HG02884 (cell line): ENCODE data around the gene RBM17.
"Not testable (repeated sequence)": the region's sequence is repeated elsewhere in the genome, so short reads cannot be mapped to it uniquely, and the experiment has no call there.

ENCODE experiments used
- ATAC-seq: cut with Tn5 transposase; IDR thresholded peaks from one replicate; pipeline ENCODE4 v1.9.1; 2021; ENCODE audit warnings: mild to moderate bottlenecking, moderate library complexity; ENCODE audit not compliant: unreplicated experiment

The RBM17 gene

GRCh38 chr10:6079044-6079443, 9.8 kb upstream of the RBM17 start:
- no peak for ATAC-seq

- no peak for ATAC-seq
Measured at GRCh38 chr10:6080417-6080973, 8.3 kb upstream of the RBM17 start.

GRCh38 chr10:6082496-6083395, 6.1 kb upstream of the RBM17 start:
- no peak for ATAC-seq

GRCh38 chr10:6083523-6084475, 5.0 kb upstream of the RBM17 start:
- no peak for ATAC-seq

GRCh38 chr10:6086375-6087233, 2.2 kb upstream of the RBM17 start:
- ATAC-seq: peak; percentile 45

- peak; percentile 2 for ATAC-seq
Measured at GRCh38 chr10:6089334-6090219, 743 bp downstream of the RBM17 start.

GRCh38 chr10:6091630-6092029, 2.8 kb downstream of the RBM17 start:
- no peak for ATAC-seq

GRCh38 chr10:6092731-6093130, 3.9 kb downstream of the RBM17 start:
- ATAC-seq: no peak

GRCh38 chr10:6095810-6096570, 7.2 kb downstream of the RBM17 start:
- no peak for ATAC-seq

- no peak for ATAC-seq
Measured at GRCh38 chr10:6097063-6097462, 8.2 kb downstream of the RBM17 start.

- no peak for ATAC-seq
Measured at GRCh38 chr10:6098156-6098555, 9.3 kb downstream of the RBM17 start.

GRCh38 chr10:6100370-6100769, 11.5 kb downstream of the RBM17 start:
- no peak for ATAC-seq

GRCh38 chr10:6101181-6101580, 12.3 kb downstream of the RBM17 start:
- peak; percentile 65 for ATAC-seq

- ATAC-seq: no peak
Measured at GRCh38 chr10:6102128-6102527, 13.3 kb downstream of the RBM17 start.

GRCh38 chr10:6103591-6103990, 14.8 kb downstream of the RBM17 start:
- no peak for ATAC-seq

GRCh38 chr10:6107616-6108015, 18.8 kb downstream of the RBM17 start:
- not testable (repeated sequence) for ATAC-seq

GRCh38 chr10:6108072-6108471, 19.2 kb downstream of the RBM17 start:
- no peak for ATAC-seq

GRCh38 chr10:6108631-6109443, 20.0 kb downstream of the RBM17 start:
- ATAC-seq: no peak
